ENCODE results near the gene AK6. TPM values are rescaled to one million over a fixed set of nuclear protein-coding genes. Genes with fewer than 3 reads are reported as not detected.

Gene AK6
- total and polyA plus RNA-seq, 10 of the 15 experiments (the other 5 are each of a cell fraction or from before 2014, with no cell fraction given), result 45.2 to 446 (median 86.6) TPM

DNA sequence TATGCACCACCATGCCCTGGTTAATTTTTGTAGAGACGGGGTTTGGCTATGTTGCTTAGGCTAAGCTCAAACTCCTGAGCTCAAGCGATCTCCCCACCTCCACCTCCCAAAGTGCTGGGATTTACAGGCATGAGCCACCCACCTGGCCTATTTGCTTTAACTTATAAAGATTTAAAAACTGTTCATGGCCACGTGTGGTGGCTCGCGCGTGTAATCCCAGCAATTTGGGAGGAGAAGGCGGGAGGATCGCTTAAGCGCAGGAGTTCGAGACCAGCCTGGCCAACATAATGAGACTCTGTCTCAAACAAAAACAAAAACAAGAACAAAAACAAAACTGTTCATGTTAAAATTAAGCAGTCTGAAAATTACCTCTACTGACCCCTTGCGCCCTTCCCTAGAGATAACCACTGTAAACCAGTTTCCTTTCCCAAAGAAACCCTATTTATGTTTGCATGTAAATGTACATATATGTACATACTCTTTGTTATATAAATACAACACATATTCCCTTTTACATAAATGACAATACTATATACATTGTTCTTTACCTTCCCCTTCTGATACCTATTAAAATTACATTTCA lies 1.5 kb downstream of the AK6 start (continued):
- TF ChIP-seq ZNF687 (IDR thresholded peaks at IDR 0.05) (no peak), POLR2AphosphoS2 (IDR thresholded peaks at IDR 0.05; ENCODE audit: low read depth, low read length) (no peak), PML (IDR thresholded peaks at IDR 0.05; ENCODE audit: low read length) (no peak), WRNIP1 (IDR thresholded peaks at IDR 0.05; ENCODE audit: borderline replicate concordance, low read depth, low read length) (no peak), E4F1 (IDR thresholded peaks at IDR 0.05; ENCODE audit: borderline replicate concordance, partially characterized antibody) (no peak), SMAD5 (IDR thresholded peaks at IDR 0.05; ENCODE audit: low read depth) (no peak), FOXM1 (IDR thresholded peaks at IDR 0.05; ENCODE audit: low read depth, low read length) (no peak), ZZZ3 (IDR thresholded peaks at IDR 0.05; ENCODE audit: control insufficient read depth, insufficient read length, low read depth) (no peak), SMC3 (IDR thresholded peaks at IDR 0.05; ENCODE audit: borderline replicate concordance, low read length) (peak; percentile 43; the same call in 1 of the 2 replicates), HDAC2 (IDR thresholded peaks at IDR 0.05) (no peak), RCOR1 (conservative IDR thresholded peaks at IDR 0.05; ENCODE audit: low read depth, low read length) (no peak), IRF3 (IDR thresholded peaks at IDR 0.05) (no peak), RELA (IDR thresholded peaks at IDR 0.05; ENCODE audit: borderline replicate concordance, partially characterized antibody) (no peak), NFYA (IDR thresholded peaks at IDR 0.05; ENCODE audit: borderline replicate concordance, low read depth, low read length) (no peak), RB1 (IDR thresholded peaks at IDR 0.05; ENCODE audit: borderline replicate concordance) (no peak), SREBF2 (IDR thresholded peaks at IDR 0.05; ENCODE audit: low read length) (no peak), CTCF (IDR thresholded peaks at IDR 0.05 in 2 of 3, conservative IDR thresholded peaks at IDR 0.05 in 1 of 3; ENCODE audit: control insufficient read depth in 2 of 3, extremely low read depth in 1 of 3, insufficient read depth in 1 of 3, low read depth in 3 of 3, low read length in 3 of 3) (peak; percentile 23 to 38 (median 34); a peak in 2 of 6 replicates), ZNF24 (IDR thresholded peaks at IDR 0.05) (no peak)
- TF ChIP-seq, protein P1, sequence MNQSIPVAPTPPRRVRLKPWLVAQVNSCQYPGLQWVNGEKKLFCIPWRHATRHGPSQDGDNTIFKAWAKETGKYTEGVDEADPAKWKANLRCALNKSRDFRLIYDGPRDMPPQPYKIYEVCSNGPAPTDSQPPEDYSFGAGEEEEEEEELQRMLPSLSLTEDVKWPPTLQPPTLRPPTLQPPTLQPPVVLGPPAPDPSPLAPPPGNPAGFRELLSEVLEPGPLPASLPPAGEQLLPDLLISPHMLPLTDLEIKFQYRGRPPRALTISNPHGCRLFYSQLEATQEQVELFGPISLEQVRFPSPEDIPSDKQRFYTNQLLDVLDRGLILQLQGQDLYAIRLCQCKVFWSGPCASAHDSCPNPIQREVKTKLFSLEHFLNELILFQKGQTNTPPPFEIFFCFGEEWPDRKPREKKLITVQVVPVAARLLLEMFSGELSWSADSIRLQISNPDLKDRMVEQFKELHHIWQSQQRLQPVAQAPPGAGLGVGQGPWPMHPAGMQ (IDR thresholded peaks at IDR 0.05; ENCODE audit: borderline replicate concordance), result no peak

Measured in GM12878 (cell line).